Adrenal gland (tissue), 5 donors: ENCODE data around the gene PRKN.

Experiments used
- POLR2A ChIP-seq, 2 donors: fragments of 450-650 bp; IDR thresholded peaks; one replicate each; pipeline ENCODE4 v1.6.1; 2017; ENCODE audit warnings: antibody characterized with exemption in 2 of 2, mild to moderate bottlenecking in 2 of 2, moderate library complexity in 1 of 2
- TF ChIP-seq, protein P1 (sequence below), 6 experiments: fragments of 450-650 bp in 4 of 6; fragments of 200-600 bp in 2 of 6; sonication (generic) in 1 of 6; IDR thresholded peaks; 1 replicate in 5 of 6; 2 replicates in 1 of 6; pipeline versions ENCODE4 v1.5.1 to v1.8.0; 2016 to 2021; ENCODE audit warnings: antibody characterized with exemption in 6 of 6, mild to moderate bottlenecking in 2 of 6, moderate library complexity in 1 of 6
- donor health status: DM: no; HTN: no; CAD: no.

DNA sequence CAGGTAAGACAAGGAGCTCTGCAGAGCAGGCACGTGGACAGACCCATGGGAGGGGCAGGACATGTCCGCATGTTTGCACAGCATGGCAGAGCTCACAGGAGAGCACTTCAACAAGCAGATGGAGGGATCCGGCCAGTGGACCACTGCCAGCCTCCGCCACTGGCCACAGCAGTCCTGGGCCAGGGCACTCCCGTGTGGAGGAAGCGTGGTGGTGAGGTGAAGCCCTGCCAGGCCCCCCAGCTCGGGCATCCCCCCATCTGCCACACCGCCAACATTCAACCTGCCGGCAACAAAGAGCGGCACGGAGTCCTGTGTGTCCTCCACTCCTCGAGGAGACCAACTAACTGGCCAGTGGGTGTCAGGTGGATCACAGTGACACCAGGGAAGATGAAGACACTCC, 1349.5 kb downstream of the PRKN start:
- TF ChIP-seq, protein P1, sequence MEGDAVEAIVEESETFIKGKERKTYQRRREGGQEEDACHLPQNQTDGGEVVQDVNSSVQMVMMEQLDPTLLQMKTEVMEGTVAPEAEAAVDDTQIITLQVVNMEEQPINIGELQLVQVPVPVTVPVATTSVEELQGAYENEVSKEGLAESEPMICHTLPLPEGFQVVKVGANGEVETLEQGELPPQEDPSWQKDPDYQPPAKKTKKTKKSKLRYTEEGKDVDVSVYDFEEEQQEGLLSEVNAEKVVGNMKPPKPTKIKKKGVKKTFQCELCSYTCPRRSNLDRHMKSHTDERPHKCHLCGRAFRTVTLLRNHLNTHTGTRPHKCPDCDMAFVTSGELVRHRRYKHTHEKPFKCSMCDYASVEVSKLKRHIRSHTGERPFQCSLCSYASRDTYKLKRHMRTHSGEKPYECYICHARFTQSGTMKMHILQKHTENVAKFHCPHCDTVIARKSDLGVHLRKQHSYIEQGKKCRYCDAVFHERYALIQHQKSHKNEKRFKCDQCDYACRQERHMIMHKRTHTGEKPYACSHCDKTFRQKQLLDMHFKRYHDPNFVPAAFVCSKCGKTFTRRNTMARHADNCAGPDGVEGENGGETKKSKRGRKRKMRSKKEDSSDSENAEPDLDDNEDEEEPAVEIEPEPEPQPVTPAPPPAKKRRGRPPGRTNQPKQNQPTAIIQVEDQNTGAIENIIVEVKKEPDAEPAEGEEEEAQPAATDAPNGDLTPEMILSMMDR (IDR thresholded peaks at IDR 0.05): no peak
- TF ChIP-seq POLR2A (IDR thresholded peaks at IDR 0.05): no peak
